Osteoblast (primary cell): ENCODE measurements around the gene HMGN5. TPM values are rescaled to one million over a fixed set of nuclear protein-coding genes. Genes with fewer than 3 reads are reported as not detected.

Source experiments
- DNase-seq: peaks from one replicate; pipeline ENCODE4 v3.0.0; 2011; ENCODE audit warnings: low spot score, mixed read lengths; ENCODE audit not compliant: insufficient read length; ENCODE audit errors: missing footprints
- H2AFZ ChIP-seq: 2 replicates; pipeline ENCODE4 v1.6.0; 2011; ENCODE audit warnings: mild to moderate bottlenecking, low read length
- H3K27ac ChIP-seq: 2 replicates; pipeline ENCODE4 v1.5.1; 2011; ENCODE audit warnings: mild to moderate bottlenecking, low read depth, low read length, moderate library complexity
- H3K27me3 ChIP-seq: 2 replicates; pipeline ENCODE4 v1.6.0; 2012; ENCODE audit warnings: mild to moderate bottlenecking, control low read depth, inconsistent platforms, low read length, moderate library complexity; ENCODE audit not compliant: insufficient read depth
- H3K36me3 ChIP-seq: 2 replicates; pipeline ENCODE4 v1.5.1; 2011; ENCODE audit warnings: mild to moderate bottlenecking, low read length, control low read depth, moderate library complexity; ENCODE audit not compliant: insufficient read depth
- H3K4me1 ChIP-seq: 2 replicates; pipeline ENCODE4 v1.5.1; 2011; ENCODE audit warnings: mild to moderate bottlenecking, low read length, control low read depth, moderate library complexity; ENCODE audit not compliant: insufficient read depth
- H3K4me2 ChIP-seq: 2 replicates; pipeline ENCODE4 v1.6.0; 2011; ENCODE audit warnings: mild to moderate bottlenecking, low read length; ENCODE audit not compliant: insufficient read depth
- H3K4me3 ChIP-seq: fragments of 200-600 bp; sonication (generic); 3 replicates; pipeline ENCODE4 v1.5.1; 2012; ENCODE audit warnings: mild to moderate bottlenecking, low read length, inconsistent platforms; ENCODE audit not compliant: insufficient read depth
- H3K79me2 ChIP-seq: 2 replicates; pipeline ENCODE4 v1.6.0; 2012; ENCODE audit warnings: mild to moderate bottlenecking, low read length, control low read depth, inconsistent platforms; ENCODE audit not compliant: insufficient read depth
- H3K9me3 ChIP-seq: 2 replicates; pipeline ENCODE4 v1.5.1; 2011; ENCODE audit warnings: low read depth, low read length, control low read depth
- H4K20me1 ChIP-seq: 2 replicates; pipeline ENCODE4 v1.6.0; 2012; ENCODE audit warnings: mild to moderate bottlenecking, low read length, control low read depth; ENCODE audit not compliant: insufficient read depth
- total RNA-seq: library from RNA; depleted of rRNA; stranded (reverse); fragments of >200 nt; gene quantifications from 2 replicates; pipeline ENCODE4 v1.2.3, GENCODE V29; 2012
- TF ChIP-seq, protein P1 (sequence below): IDR thresholded peaks from 2 replicates; pipeline ENCODE4 v1.5.1; 2011; ENCODE audit warnings: mild to moderate bottlenecking, low read depth, low read length, moderate library complexity; ENCODE audit errors: extremely low read depth

HMGN5 gene
- total RNA-seq, 1 donor: 1.8 TPM

- no peaks in the 10 kb centered on the region for H3K36me3 ChIP-seq
- no peaks in the 10 kb centered on the region for H4K20me1 ChIP-seq
- peaks cover 3% of the 10 kb centered on the region for H3K27me3 ChIP-seq
- H3K4me3 ChIP-seq: peak overlapping the region; percentile 64
- H3K27ac ChIP-seq: no peak overlapping the region
- peak overlapping the region; percentile 78 for H3K4me2 ChIP-seq
- TF ChIP-seq, protein P1, sequence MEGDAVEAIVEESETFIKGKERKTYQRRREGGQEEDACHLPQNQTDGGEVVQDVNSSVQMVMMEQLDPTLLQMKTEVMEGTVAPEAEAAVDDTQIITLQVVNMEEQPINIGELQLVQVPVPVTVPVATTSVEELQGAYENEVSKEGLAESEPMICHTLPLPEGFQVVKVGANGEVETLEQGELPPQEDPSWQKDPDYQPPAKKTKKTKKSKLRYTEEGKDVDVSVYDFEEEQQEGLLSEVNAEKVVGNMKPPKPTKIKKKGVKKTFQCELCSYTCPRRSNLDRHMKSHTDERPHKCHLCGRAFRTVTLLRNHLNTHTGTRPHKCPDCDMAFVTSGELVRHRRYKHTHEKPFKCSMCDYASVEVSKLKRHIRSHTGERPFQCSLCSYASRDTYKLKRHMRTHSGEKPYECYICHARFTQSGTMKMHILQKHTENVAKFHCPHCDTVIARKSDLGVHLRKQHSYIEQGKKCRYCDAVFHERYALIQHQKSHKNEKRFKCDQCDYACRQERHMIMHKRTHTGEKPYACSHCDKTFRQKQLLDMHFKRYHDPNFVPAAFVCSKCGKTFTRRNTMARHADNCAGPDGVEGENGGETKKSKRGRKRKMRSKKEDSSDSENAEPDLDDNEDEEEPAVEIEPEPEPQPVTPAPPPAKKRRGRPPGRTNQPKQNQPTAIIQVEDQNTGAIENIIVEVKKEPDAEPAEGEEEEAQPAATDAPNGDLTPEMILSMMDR: no peak
- DNase-seq: peak; percentile 89
- peak overlapping the region; percentile 93 for H2AFZ ChIP-seq
- no peaks in the 10 kb centered on the region for H3K9me3 ChIP-seq
- peaks cover 9% of the 10 kb centered on the region for H3K4me1 ChIP-seq
- H3K79me2 ChIP-seq: no peaks in the 10 kb centered on the region
These were observed 80.0 kb downstream of the HMGN5 start for GRCh38 chrX:81121513-81122363.

GRCh38 chrX:81120936-81121371, 80.8 kb downstream of the HMGN5 start:
- Histone ChIP-seq H3K4me1 (peaks cover 9% of the 10 kb centered on the region), H3K9me3 (no peaks in the 10 kb centered on the region), H2AFZ (peak overlapping the region; percentile 66), H3K27me3 (peaks cover 3% of the 10 kb centered on the region), H3K27ac (no peak overlapping the region), H3K36me3 (no peaks in the 10 kb centered on the region), H3K4me2 (peak overlapping the region; percentile 78), H3K79me2 (no peaks in the 10 kb centered on the region), H3K4me3 (peak overlapping the region; percentile 64), H4K20me1 (no peaks in the 10 kb centered on the region)
- no peak for DNase-seq
- TF ChIP-seq, protein P1: peak; percentile 57

DNA sequence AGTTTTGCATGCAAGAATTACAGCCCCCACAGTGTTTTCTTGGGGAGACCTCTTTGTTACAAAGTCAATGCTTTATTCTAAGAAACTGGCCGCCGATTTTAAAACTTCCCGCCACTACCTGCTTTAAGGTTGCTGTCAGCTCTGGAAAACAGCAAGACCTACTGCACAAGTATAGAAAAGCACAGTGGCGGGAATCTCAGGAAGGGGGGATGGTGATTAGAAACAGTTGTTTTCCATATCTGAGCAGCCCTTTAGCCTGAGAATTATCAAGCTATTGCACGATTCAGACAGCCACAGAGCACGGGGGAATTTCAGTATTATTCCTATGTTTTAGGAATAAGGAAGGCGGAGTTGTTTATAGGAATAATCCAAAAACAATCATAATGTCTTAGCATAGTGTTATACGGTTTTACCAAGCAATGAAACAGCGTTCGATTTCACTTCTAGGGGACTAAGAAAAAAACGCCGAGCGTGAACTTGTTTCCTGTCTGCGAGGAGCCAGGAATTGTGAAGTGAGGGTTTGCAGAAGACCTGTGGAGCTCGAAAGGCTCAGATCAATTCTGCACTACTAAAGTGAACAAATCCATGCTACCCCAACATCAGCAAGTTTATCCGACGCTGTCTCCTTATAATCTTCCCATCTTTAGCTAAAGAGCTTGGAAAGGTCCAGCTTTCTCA, 81.3 kb downstream of the HMGN5 start:
- H3K27me3 ChIP-seq: peaks cover 3% of the 10 kb centered on the region
- no peaks in the 10 kb centered on the region for H3K79me2 ChIP-seq
- no peak for DNase-seq
- no peaks in the 10 kb centered on the region for H3K9me3 ChIP-seq
- no peak overlapping the region for H3K27ac ChIP-seq
- H3K4me3 ChIP-seq: peak overlapping the region; percentile 64
- TF ChIP-seq, protein P1: no peak
- H3K4me1 ChIP-seq: peaks cover 9% of the 10 kb centered on the region
- peak overlapping the region; percentile 66 for H2AFZ ChIP-seq
- no peaks in the 10 kb centered on the region for H4K20me1 ChIP-seq
- H3K4me2 ChIP-seq: peak overlapping the region; percentile 78
- no peaks in the 10 kb centered on the region for H3K36me3 ChIP-seq

DNA sequence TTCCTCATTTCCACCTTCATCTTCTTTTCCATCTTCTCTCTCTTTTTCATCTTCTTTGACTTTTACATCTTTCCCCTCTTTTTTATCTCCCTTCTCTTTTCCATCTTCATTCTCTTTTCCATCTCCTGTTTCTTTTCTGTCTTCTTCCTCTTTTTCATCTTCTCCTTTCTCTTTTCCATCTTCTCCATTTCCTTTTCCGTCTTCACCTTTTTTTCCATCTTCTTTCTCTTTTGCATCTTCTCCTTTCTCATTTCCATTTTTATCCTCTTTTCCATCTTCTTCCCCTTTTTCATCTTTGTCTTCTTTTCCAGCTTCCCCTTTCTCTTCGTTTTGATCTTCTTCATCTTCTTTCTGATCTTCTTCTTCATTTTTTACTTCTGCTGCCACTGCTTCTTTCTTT, 87.0 kb downstream of the HMGN5 start:
- Histone ChIP-seq H3K4me2 (no peak overlapping the region), H3K9me3 (no peaks in the 10 kb centered on the region), H3K4me3 (no peak overlapping the region), H3K79me2 (no peaks in the 10 kb centered on the region), H3K4me1 (no peaks in the 10 kb centered on the region), H4K20me1 (no peaks in the 10 kb centered on the region), H3K27ac (no peak overlapping the region), H3K27me3 (no peaks in the 10 kb centered on the region), H2AFZ (no peak overlapping the region), H3K36me3 (no peaks in the 10 kb centered on the region)
- TF ChIP-seq, protein P1: no peak
- DNase-seq: no peak
